Endothelial cell of umbilical vein (primary cell): ENCODE results near the gene ATOSA.

ENCODE experiments used
- EZH2 ChIP-seq: IDR thresholded peaks from 2 replicates; pipeline ENCODE4 v1.6.1; 2012; ENCODE audit warnings: borderline replicate concordance, low read depth, mild to moderate bottlenecking, moderate library complexity, low read length, inconsistent platforms; ENCODE audit not compliant: severe bottlenecking
- POLR2A ChIP-seq: IDR thresholded peaks from 2 replicates; pipeline ENCODE4 v1.6.1; 2012; ENCODE audit warnings: low read depth, mild to moderate bottlenecking, control low read depth, low read length
- POLR2AphosphoS5 ChIP-seq: IDR thresholded peaks from 2 replicates; pipeline ENCODE4 v1.6.1; 2012; ENCODE audit warnings: low read depth, mild to moderate bottlenecking, control low read depth, low read length, moderate library complexity; ENCODE audit not compliant: insufficient read depth
- TF ChIP-seq, protein P1 (sequence below), 2 donors: IDR thresholded peaks; 1 replicate in 1 of 2; 2 replicates in 1 of 2; pipeline ENCODE4 v1.5.1; 2011; ENCODE audit warnings: low read length in 2 of 2, mild to moderate bottlenecking in 2 of 2, moderate library complexity in 2 of 2, control low read depth in 1 of 2, inconsistent platforms in 1 of 2, low read depth in 1 of 2; ENCODE audit not compliant: insufficient read depth in 1 of 2; ENCODE audit errors: extremely low read depth in 1 of 2

DNA sequence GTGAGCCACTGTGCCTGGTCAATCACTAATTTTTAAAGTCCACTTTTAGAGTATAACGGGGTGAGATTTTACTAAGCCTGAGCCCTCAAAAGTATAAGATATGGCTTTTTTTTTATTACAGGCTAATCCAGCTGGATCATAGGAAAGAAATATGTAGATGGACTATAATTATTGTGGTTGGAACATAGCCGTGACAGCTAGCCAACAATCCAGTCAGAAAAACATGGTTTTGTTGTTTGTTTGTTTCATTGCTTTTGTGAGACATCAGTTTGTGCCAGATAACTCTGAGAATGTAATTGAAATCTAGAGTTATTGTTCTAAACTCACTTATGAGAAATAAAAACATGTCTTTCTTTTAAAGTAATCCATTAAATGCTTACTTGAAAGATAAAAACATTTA lies 37.3 kb upstream of the ATOSA start:
- TF ChIP-seq POLR2A (no peak), POLR2AphosphoS5 (no peak), EZH2 (no peak)
- TF ChIP-seq, protein P1, sequence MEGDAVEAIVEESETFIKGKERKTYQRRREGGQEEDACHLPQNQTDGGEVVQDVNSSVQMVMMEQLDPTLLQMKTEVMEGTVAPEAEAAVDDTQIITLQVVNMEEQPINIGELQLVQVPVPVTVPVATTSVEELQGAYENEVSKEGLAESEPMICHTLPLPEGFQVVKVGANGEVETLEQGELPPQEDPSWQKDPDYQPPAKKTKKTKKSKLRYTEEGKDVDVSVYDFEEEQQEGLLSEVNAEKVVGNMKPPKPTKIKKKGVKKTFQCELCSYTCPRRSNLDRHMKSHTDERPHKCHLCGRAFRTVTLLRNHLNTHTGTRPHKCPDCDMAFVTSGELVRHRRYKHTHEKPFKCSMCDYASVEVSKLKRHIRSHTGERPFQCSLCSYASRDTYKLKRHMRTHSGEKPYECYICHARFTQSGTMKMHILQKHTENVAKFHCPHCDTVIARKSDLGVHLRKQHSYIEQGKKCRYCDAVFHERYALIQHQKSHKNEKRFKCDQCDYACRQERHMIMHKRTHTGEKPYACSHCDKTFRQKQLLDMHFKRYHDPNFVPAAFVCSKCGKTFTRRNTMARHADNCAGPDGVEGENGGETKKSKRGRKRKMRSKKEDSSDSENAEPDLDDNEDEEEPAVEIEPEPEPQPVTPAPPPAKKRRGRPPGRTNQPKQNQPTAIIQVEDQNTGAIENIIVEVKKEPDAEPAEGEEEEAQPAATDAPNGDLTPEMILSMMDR (IDR thresholded peaks at IDR 0.05; ENCODE audit: extremely low read depth in 1 of 2, insufficient read depth in 1 of 2, low read depth in 1 of 2, low read length in 2 of 2), result no peak
